HepG2 (cell line): ENCODE data around the gene NEDD4L. TPM values are rescaled to one million over a fixed set of nuclear protein-coding genes. Genes with fewer than 3 reads are reported as not detected.
A peak's percentile ranks its signal among the peaks of the same experiment; 100 is the strongest.

Source experiments
- FOSL1 ChIP-seq: sonication (generic); formaldehyde crosslinking; IDR thresholded peaks from 2 replicates; pipeline ENCODE4 v1.9.0; 2021; ENCODE audit warnings: missing genetic modification reagents, borderline replicate concordance
- FOSL2 ChIP-seq: sonication (generic); formaldehyde crosslinking; IDR thresholded peaks from 2 replicates; pipeline ENCODE4 v1.4.0; 2020; ENCODE audit warnings: missing genetic modification reagents
- FOXA1 ChIP-seq, 2 experiments: fragments of 450-650 bp in 1 of 2; sonication (generic) in 1 of 2; formaldehyde crosslinking in 1 of 2; IDR thresholded peaks; 2 replicates each; pipeline versions ENCODE4 v1.4.0 to v1.6.1; 2016 to 2020; ENCODE audit warnings: missing genetic modification reagents in 1 of 2
- HOXA3 ChIP-seq: sonication (generic); formaldehyde crosslinking; IDR thresholded peaks from 2 replicates; pipeline ENCODE4 v1.5.0; 2020; ENCODE audit warnings: missing genetic modification reagents
- MEF2D ChIP-seq: sonication (generic); formaldehyde crosslinking; IDR thresholded peaks from 2 replicates; pipeline ENCODE4 v1.5.1; 2020; ENCODE audit warnings: mild to moderate bottlenecking, missing genetic modification reagents
- POGZ ChIP-seq: sonication (generic); formaldehyde crosslinking; IDR thresholded peaks from 2 replicates; pipeline ENCODE4 v1.4.0; 2020; ENCODE audit warnings: mild to moderate bottlenecking, missing genetic modification reagents
- SP5 ChIP-seq: IDR thresholded peaks from 2 replicates; pipeline ENCODE4 v1.6.1; 2016; ENCODE audit warnings: low read depth, borderline replicate concordance
- TBX2 ChIP-seq: sonication (generic); formaldehyde crosslinking; IDR thresholded peaks from 2 replicates; pipeline ENCODE4 v1.5.0; 2020; ENCODE audit warnings: missing genetic modification reagents, mild to moderate bottlenecking, borderline replicate concordance
- ZNF12 ChIP-seq: sonication (generic); formaldehyde crosslinking; IDR thresholded peaks from 2 replicates; pipeline ENCODE4 v1.5.0; 2020; ENCODE audit warnings: missing genetic modification reagents
- ZNF672 ChIP-seq: sonication (generic); formaldehyde crosslinking; IDR thresholded peaks from 2 replicates; pipeline ENCODE4 v1.8.1; 2022; ENCODE audit warnings: missing genetic modification reagents
- polyA plus RNA-seq, 8 experiments: library from polyadenylated mRNA; depleted of rRNA in 3 of 8; stranded (reverse) in 7 of 8; unstranded in 1 of 8; fragments of >200 nt; fragmentation: Illumina TruSeq in 4 of 8; extraction: Trizol in 4 of 8; gene quantifications; 2 replicates each; pipeline versions ENCODE4 v1.2.1 to v1.2.3, GENCODE V29; 2011 to 2016; ENCODE audit warnings: low read depth in 4 of 8, missing spikeins in 1 of 8, mixed read lengths in 1 of 8; ENCODE audit not compliant: insufficient read depth in 1 of 8
- total RNA-seq, 5 experiments: library from RNA; depleted of rRNA; stranded (reverse); fragments of >200 nt; fragmentation: Illumina TruSeq; extraction: Trizol; gene quantifications; 2 replicates each; pipeline ENCODE4 v1.2.3, GENCODE V29; 2016; ENCODE audit warnings: low read depth in 1 of 5
- TF ChIP-seq, protein P1 (sequence below): sonication (generic); formaldehyde crosslinking; IDR thresholded peaks from 2 replicates; pipeline ENCODE4 v1.4.0; 2020; ENCODE audit warnings: low read depth, mild to moderate bottlenecking, missing genetic modification reagents
- TF ChIP-seq, protein P2 (sequence below): sonication (generic); formaldehyde crosslinking; IDR thresholded peaks from 2 replicates; pipeline ENCODE4 v1.4.0; 2020; ENCODE audit warnings: missing genetic modification reagents, borderline replicate concordance
- TF ChIP-seq, protein P3 (sequence below): sonication (generic); formaldehyde crosslinking; IDR thresholded peaks from 2 replicates; pipeline ENCODE4 v1.8.0; 2022; ENCODE audit warnings: missing genetic modification reagents, mild to moderate bottlenecking, borderline replicate concordance
- TF ChIP-seq, protein P4 (sequence below): sonication (generic); formaldehyde crosslinking; IDR thresholded peaks from 2 replicates; pipeline ENCODE4 v1.4.0; 2020; ENCODE audit warnings: missing genetic modification reagents
- TF ChIP-seq, protein P5 (sequence below): sonication (generic); formaldehyde crosslinking; IDR thresholded peaks from 2 replicates; pipeline ENCODE4 v1.5.0; 2020; ENCODE audit warnings: mild to moderate bottlenecking, missing genetic modification reagents, moderate library complexity

The NEDD4L gene
- total and polyA plus RNA-seq, 2 of the 13 experiments (the other 11 are each of a cell fraction or from before 2014, with no cell fraction given): 168 to 390 TPM

DNA sequence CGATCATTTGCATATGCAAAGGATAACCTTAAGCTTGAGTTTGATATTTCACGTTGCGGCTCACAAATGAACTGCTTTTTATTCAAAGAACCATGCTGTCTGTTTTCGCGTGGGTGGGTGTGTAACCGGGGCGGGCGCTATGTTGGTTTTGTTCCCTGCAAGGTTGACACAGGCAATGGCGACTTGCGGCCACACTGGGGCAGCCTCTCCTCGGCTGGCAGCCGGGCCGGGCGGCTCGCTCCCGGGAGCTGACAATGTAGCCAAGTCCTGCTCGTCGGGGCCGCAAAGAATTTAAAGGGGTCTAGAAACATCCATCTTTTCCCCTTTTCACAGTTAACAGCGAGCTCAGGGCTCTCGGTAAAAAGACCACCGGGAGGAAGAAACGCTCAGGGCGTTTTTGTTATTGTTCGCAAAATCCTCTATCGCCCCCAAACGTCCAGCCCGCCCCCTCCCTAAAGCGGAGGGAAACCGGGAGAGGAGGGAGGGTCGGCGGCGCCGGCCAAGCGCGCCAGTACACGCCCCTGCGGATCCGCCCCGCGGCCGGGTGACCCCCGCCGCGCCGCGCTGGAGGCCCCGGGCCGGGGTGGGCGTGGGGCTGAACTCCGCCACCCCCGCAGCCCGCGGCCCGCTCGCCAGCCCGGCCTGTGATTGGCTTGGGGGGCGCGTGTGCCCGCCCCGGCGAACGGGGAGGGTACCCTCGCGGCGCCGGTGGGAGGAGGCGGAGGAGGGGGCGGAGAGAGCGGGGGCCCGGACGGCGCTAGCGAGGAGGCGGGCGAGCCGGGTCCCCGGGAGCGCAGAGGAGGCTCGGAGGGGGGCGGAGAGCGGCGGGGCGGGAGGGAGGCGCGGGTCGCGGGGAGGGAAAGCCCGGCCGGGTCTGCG is at the start of gene NEDD4L (continued):
- TF ChIP-seq, protein P1, sequence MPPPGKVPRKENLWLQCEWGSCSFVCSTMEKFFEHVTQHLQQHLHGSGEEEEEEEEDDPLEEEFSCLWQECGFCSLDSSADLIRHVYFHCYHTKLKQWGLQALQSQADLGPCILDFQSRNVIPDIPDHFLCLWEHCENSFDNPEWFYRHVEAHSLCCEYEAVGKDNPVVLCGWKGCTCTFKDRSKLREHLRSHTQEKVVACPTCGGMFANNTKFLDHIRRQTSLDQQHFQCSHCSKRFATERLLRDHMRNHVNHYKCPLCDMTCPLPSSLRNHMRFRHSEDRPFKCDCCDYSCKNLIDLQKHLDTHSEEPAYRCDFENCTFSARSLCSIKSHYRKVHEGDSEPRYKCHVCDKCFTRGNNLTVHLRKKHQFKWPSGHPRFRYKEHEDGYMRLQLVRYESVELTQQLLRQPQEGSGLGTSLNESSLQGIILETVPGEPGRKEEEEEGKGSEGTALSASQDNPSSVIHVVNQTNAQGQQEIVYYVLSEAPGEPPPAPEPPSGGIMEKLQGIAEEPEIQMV: 0 out of 2 replicates have a peak, but pooled peaks have one; percentile 11
- TF ChIP-seq, protein P2, sequence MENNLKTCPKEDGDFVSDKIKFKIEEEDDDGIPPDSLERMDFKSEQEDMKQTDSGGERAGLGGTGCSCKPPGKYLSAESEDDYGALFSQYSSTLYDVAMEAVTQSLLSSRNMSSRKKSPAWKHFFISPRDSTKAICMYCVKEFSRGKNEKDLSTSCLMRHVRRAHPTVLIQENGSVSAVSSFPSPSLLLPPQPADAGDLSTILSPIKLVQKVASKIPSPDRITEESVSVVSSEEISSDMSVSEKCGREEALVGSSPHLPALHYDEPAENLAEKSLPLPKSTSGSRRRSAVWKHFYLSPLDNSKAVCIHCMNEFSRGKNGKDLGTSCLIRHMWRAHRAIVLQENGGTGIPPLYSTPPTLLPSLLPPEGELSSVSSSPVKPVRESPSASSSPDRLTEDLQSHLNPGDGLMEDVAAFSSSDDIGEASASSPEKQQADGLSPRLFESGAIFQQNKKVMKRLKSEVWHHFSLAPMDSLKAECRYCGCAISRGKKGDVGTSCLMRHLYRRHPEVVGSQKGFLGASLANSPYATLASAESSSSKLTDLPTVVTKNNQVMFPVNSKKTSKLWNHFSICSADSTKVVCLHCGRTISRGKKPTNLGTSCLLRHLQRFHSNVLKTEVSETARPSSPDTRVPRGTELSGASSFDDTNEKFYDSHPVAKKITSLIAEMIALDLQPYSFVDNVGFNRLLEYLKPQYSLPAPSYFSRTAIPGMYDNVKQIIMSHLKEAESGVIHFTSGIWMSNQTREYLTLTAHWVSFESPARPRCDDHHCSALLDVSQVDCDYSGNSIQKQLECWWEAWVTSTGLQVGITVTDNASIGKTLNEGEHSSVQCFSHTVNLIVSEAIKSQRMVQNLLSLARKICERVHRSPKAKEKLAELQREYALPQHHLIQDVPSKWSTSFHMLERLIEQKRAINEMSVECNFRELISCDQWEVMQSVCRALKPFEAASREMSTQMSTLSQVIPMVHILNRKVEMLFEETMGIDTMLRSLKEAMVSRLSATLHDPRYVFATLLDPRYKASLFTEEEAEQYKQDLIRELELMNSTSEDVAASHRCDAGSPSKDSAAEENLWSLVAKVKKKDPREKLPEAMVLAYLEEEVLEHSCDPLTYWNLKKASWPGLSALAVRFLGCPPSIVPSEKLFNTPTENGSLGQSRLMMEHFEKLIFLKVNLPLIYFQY: 0 out of 2 replicates have a peak, but pooled peaks have one; percentile 51
- peak; percentile 45; the same call in 1 of the 2 replicates for TF ChIP-seq HOXA3 (CRISPR knock-in tag)
- TF ChIP-seq, protein P3, sequence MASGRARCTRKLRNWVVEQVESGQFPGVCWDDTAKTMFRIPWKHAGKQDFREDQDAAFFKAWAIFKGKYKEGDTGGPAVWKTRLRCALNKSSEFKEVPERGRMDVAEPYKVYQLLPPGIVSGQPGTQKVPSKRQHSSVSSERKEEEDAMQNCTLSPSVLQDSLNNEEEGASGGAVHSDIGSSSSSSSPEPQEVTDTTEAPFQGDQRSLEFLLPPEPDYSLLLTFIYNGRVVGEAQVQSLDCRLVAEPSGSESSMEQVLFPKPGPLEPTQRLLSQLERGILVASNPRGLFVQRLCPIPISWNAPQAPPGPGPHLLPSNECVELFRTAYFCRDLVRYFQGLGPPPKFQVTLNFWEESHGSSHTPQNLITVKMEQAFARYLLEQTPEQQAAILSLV: peak; percentile 6; the same call in 1 of the 2 replicates
- TF ChIP-seq POGZ (CRISPR knock-in tag): 0 out of 2 replicates have a peak, but pooled peaks have one; percentile 14
- peak; percentile 56 for TF ChIP-seq FOSL2 (CRISPR knock-in tag)
- TF ChIP-seq, protein P4, sequence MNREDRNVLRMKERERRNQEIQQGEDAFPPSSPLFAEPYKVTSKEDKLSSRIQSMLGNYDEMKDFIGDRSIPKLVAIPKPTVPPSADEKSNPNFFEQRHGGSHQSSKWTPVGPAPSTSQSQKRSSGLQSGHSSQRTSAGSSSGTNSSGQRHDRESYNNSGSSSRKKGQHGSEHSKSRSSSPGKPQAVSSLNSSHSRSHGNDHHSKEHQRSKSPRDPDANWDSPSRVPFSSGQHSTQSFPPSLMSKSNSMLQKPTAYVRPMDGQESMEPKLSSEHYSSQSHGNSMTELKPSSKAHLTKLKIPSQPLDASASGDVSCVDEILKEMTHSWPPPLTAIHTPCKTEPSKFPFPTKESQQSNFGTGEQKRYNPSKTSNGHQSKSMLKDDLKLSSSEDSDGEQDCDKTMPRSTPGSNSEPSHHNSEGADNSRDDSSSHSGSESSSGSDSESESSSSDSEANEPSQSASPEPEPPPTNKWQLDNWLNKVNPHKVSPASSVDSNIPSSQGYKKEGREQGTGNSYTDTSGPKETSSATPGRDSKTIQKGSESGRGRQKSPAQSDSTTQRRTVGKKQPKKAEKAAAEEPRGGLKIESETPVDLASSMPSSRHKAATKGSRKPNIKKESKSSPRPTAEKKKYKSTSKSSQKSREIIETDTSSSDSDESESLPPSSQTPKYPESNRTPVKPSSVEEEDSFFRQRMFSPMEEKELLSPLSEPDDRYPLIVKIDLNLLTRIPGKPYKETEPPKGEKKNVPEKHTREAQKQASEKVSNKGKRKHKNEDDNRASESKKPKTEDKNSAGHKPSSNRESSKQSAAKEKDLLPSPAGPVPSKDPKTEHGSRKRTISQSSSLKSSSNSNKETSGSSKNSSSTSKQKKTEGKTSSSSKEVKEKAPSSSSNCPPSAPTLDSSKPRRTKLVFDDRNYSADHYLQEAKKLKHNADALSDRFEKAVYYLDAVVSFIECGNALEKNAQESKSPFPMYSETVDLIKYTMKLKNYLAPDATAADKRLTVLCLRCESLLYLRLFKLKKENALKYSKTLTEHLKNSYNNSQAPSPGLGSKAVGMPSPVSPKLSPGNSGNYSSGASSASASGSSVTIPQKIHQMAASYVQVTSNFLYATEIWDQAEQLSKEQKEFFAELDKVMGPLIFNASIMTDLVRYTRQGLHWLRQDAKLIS (CRISPR knock-in tag): 0 out of 2 replicates have a peak, but pooled peaks have one; percentile 19
- TF ChIP-seq, protein P5, sequence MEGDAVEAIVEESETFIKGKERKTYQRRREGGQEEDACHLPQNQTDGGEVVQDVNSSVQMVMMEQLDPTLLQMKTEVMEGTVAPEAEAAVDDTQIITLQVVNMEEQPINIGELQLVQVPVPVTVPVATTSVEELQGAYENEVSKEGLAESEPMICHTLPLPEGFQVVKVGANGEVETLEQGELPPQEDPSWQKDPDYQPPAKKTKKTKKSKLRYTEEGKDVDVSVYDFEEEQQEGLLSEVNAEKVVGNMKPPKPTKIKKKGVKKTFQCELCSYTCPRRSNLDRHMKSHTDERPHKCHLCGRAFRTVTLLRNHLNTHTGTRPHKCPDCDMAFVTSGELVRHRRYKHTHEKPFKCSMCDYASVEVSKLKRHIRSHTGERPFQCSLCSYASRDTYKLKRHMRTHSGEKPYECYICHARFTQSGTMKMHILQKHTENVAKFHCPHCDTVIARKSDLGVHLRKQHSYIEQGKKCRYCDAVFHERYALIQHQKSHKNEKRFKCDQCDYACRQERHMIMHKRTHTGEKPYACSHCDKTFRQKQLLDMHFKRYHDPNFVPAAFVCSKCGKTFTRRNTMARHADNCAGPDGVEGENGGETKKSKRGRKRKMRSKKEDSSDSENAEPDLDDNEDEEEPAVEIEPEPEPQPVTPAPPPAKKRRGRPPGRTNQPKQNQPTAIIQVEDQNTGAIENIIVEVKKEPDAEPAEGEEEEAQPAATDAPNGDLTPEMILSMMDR: peak; percentile 94
- no peak; the same call in 1 of the 2 replicates for TF ChIP-seq ZNF672
- TF ChIP-seq FOSL1 (CRISPR knock-in tag): 0 out of 2 replicates have a peak, but pooled peaks have one; percentile 10
- TF ChIP-seq ZNF12 (CRISPR knock-in tag): peak; percentile 46; the same call in 1 of the 2 replicates
- TF ChIP-seq MEF2D (CRISPR knock-in tag): no peak
- 0 out of 2 replicates have a peak, but pooled peaks have one; percentile 35 for TF ChIP-seq TBX2 (CRISPR knock-in tag)
- no peak for TF ChIP-seq FOXA1 (IDR thresholded peaks at IDR 0.05)
- peak; percentile 96 for TF ChIP-seq FOXA1 (CRISPR knock-in tag; IDR thresholded peaks at IDR 0.05)
- TF ChIP-seq SP5 (CRISPR knock-in tag): peak; percentile 90
